K562 (cell line): ENCODE measurements around the gene SCAF11.

Experiments used
- CEBPZ ChIP-seq: fragments of 150-350 bp; IDR thresholded peaks from 2 replicates; pipeline ENCODE4 v1.6.1; 2014; ENCODE audit warnings: low read depth, mild to moderate bottlenecking, low read length, borderline replicate concordance
- GTF2E2 ChIP-seq: fragments of 200-800 bp; sonication (Bioruptor generic); IDR thresholded peaks from 2 replicates; pipeline ENCODE4 v1.6.1; 2016; ENCODE audit warnings: missing genetic modification characterization, missing compliant biosample characterization
- IRF1 ChIP-seq: sonication (generic); formaldehyde crosslinking; IDR thresholded peaks from 2 replicates; pipeline ENCODE4 v1.8.0; 2022; ENCODE audit warnings: missing genetic modification reagents, mild to moderate bottlenecking, borderline replicate concordance
- MAFG ChIP-seq: fragments of 450-650 bp; conservative IDR thresholded peaks from 2 replicates; pipeline ENCODE4 v1.6.1; 2016; ENCODE audit warnings: missing genetic modification characterization, missing compliant biosample characterization
- PCBP2 ChIP-seq: fragments of 200-400 bp; formaldehyde crosslinking; IDR thresholded peaks from 2 replicates; pipeline ENCODE4 v1.6.1; 2018; ENCODE audit warnings: low read length, low read depth, mild to moderate bottlenecking, moderate library complexity; ENCODE audit not compliant: poor library complexity, severe bottlenecking
- POLR2AphosphoS5 ChIP-seq: IDR thresholded peaks from 2 replicates; pipeline ENCODE4 v1.6.1; 2011; ENCODE audit warnings: mild to moderate bottlenecking, low read depth, low read length, moderate library complexity; ENCODE audit not compliant: control insufficient read depth, insufficient read depth
- RBM15 ChIP-seq: fragments of 200-400 bp; formaldehyde crosslinking; IDR thresholded peaks from 2 replicates; pipeline ENCODE4 v1.6.1; 2018; ENCODE audit warnings: mild to moderate bottlenecking, low read length, moderate library complexity; ENCODE audit not compliant: insufficient read depth
- SMARCE1 ChIP-seq: fragments of 450-650 bp; IDR thresholded peaks from 2 replicates; pipeline ENCODE4 v1.7.1; 2016; ENCODE audit warnings: mild to moderate bottlenecking
- SRF ChIP-seq, 2 experiments: fragments of 250-450, 450-650 bp in 1 of 2; sonication (Bioruptor Pico) in 1 of 2; sonication (generic) in 1 of 2; formaldehyde crosslinking; IDR thresholded peaks; 2 replicates each; pipeline versions ENCODE4 v1.5.0 to v1.5.1; 2020 to 2022; ENCODE audit warnings: mild to moderate bottlenecking in 1 of 2, missing genetic modification reagents in 1 of 2
- YY1 ChIP-seq, 3 experiments: IDR thresholded peaks; 2 replicates each; pipeline ENCODE4 v1.6.1; 2011; ENCODE audit warnings: low read length in 2 of 3, mild to moderate bottlenecking in 2 of 3, moderate library complexity in 2 of 3, borderline replicate concordance in 1 of 3, control low read depth in 1 of 3, low read depth in 1 of 3; ENCODE audit not compliant: insufficient read depth in 3 of 3, insufficient replicate concordance in 2 of 3, control insufficient read depth in 1 of 3, insufficient read length in 1 of 3; ENCODE audit errors: extremely low read depth in 1 of 3
- ZNF24 ChIP-seq: fragments of 450-650 bp; IDR thresholded peaks from 2 replicates; pipeline ENCODE4 v1.6.1; 2016
- ZNF354B ChIP-seq: fragments of 250-450 bp; sonication (Bioruptor Pico); IDR thresholded peaks from 2 replicates; pipeline ENCODE4 v1.4.0; 2020
- TF ChIP-seq, protein P1 (sequence below), 3 experiments: IDR thresholded peaks in 2 of 3; conservative IDR thresholded peaks in 1 of 3; 2 replicates each; pipeline ENCODE4 v1.5.1; 2011 to 2012; ENCODE audit warnings: low read length in 3 of 3, mild to moderate bottlenecking in 3 of 3, control low read depth in 2 of 3, improper control_type of control experiment in 1 of 3, inconsistent platforms in 1 of 3, low read depth in 1 of 3, mixed read lengths in 1 of 3, moderate library complexity in 1 of 3; ENCODE audit not compliant: insufficient read depth in 2 of 3

DNA sequence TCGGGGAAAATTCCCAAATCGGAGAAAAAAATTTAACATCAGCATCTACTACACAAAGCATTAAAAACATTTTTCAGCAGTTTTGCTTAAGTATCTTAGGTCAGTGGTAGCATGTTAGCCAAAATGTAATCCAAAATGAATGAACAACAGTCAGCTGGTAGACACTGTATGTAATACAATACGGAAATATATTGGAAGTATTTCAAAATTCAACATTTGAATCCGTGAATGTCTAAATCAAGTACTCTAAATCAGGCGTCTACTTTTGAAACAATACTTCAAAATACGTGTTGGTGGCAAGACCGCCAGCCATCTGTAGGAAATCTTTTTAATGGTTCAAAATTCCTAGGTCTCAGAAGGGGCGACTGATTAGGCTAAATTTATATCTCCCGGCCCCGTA lies 1.1 kb downstream of the SCAF11 start:
- no peak for TF ChIP-seq PCBP2
- TF ChIP-seq POLR2AphosphoS5: no peak
- no peak for TF ChIP-seq RBM15
- no peak for TF ChIP-seq IRF1 (CRISPR knock-in tag)
- TF ChIP-seq SRF (CRISPR knock-in tag; IDR thresholded peaks at IDR 0.05): no peak
- TF ChIP-seq, protein P1, sequence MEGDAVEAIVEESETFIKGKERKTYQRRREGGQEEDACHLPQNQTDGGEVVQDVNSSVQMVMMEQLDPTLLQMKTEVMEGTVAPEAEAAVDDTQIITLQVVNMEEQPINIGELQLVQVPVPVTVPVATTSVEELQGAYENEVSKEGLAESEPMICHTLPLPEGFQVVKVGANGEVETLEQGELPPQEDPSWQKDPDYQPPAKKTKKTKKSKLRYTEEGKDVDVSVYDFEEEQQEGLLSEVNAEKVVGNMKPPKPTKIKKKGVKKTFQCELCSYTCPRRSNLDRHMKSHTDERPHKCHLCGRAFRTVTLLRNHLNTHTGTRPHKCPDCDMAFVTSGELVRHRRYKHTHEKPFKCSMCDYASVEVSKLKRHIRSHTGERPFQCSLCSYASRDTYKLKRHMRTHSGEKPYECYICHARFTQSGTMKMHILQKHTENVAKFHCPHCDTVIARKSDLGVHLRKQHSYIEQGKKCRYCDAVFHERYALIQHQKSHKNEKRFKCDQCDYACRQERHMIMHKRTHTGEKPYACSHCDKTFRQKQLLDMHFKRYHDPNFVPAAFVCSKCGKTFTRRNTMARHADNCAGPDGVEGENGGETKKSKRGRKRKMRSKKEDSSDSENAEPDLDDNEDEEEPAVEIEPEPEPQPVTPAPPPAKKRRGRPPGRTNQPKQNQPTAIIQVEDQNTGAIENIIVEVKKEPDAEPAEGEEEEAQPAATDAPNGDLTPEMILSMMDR (IDR thresholded peaks at IDR 0.05 in 2 of 3, conservative IDR thresholded peaks at IDR 0.05 in 1 of 3; ENCODE audit: insufficient read depth in 2 of 3, low read depth in 1 of 3, low read length in 3 of 3): no peak
- no peak for TF ChIP-seq GTF2E2
- TF ChIP-seq YY1 (IDR thresholded peaks at IDR 0.05; ENCODE audit: borderline replicate concordance in 1 of 3, control insufficient read depth in 1 of 3, extremely low read depth in 1 of 3, insufficient read depth in 3 of 3, insufficient read length in 1 of 3, insufficient replicate concordance in 2 of 3, low read depth in 1 of 3, low read length in 2 of 3): no peak
- TF ChIP-seq CEBPZ: no peak
- no peak for TF ChIP-seq ZNF24
- no peak for TF ChIP-seq SMARCE1
- no peak for TF ChIP-seq MAFG (tag)
- no peak for TF ChIP-seq ZNF354B
